Measurements from ENCODE around the gene HELLS.

DNA sequence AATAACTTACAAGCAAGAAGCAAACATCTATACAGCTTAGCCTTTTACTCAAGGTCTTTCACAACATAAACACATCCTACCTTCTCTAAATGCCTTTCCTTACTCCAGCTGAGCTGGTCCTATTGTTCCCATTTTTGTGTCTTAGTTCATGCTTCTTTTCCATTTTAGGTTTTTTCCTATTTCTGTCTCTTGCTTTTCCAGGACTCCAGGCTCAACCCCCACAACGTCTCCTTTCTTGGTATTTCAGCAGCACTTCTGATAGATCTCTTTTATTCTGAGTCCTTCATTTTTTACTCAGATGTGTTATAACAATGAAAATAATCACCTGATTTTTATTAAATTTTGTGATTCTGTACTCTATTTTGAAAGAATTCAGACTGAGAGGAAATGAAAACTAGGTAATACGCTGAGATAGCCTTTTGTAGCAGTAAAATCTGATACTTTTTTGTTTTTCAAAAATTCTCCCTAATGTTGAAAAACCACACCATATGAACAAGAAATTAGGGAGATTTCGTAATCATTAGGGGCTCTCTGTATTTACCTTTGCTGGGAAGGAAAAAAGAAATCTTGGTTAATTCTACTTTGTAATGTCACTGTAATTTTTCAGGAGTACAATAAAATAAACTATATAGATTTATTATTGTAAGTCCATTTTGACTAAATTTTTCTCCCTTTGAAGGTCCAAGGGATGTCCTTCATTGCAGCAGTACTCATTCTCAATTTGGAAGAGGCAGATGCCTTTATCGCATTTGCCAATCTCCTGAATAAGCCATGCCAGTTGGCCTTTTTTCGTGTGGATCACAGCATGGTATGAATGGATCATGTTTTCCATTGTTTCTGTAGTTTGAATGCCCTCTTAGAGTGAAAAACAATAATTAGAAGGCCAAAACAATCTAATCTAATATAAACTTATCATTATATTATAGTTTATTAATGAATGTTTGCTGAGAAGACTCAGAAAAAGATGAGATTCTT lies 24.0 kb upstream of the HELLS start:
- TF ChIP-seq, protein P1, sequence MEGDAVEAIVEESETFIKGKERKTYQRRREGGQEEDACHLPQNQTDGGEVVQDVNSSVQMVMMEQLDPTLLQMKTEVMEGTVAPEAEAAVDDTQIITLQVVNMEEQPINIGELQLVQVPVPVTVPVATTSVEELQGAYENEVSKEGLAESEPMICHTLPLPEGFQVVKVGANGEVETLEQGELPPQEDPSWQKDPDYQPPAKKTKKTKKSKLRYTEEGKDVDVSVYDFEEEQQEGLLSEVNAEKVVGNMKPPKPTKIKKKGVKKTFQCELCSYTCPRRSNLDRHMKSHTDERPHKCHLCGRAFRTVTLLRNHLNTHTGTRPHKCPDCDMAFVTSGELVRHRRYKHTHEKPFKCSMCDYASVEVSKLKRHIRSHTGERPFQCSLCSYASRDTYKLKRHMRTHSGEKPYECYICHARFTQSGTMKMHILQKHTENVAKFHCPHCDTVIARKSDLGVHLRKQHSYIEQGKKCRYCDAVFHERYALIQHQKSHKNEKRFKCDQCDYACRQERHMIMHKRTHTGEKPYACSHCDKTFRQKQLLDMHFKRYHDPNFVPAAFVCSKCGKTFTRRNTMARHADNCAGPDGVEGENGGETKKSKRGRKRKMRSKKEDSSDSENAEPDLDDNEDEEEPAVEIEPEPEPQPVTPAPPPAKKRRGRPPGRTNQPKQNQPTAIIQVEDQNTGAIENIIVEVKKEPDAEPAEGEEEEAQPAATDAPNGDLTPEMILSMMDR (conservative IDR thresholded peaks at IDR 0.05), result no peak
- no peak for TF ChIP-seq EZH2 (IDR thresholded peaks at IDR 0.05; ENCODE audit: low read depth)

All from PC-9 (cell line).